IPS-11a (cell line): ENCODE measurements around the gene CTBP2.
"Not testable (repeated sequence)": the region's sequence is repeated elsewhere in the genome, so short reads cannot be mapped to it uniquely, and the experiment has no call there.

Source experiments
- H3K4me3 ChIP-seq: one replicate; pipeline ENCODE4 v1.5.1; 2013; ENCODE audit warnings: low read depth, low read length, control low read depth

The CTBP2 gene

GRCh38 chr10:125158601-125159485, 1.5 kb downstream of the CTBP2 start:
- peak overlapping the region; percentile 83 for H3K4me3 ChIP-seq

GRCh38 chr10:125158275-125158600, 2.1 kb downstream of the CTBP2 start:
- H3K4me3 ChIP-seq = peak overlapping the region; percentile 83

GRCh38 chr10:125157505-125157904, 2.9 kb downstream of the CTBP2 start:
- H3K4me3 ChIP-seq = peak overlapping the region; percentile 83

GRCh38 chr10:125156739-125157480, 3.5 kb downstream of the CTBP2 start:
- peak overlapping the region; percentile 83 for H3K4me3 ChIP-seq

GRCh38 chr10:125156196-125156595, 4.2 kb downstream of the CTBP2 start:
- H3K4me3 ChIP-seq = no peak overlapping the region

GRCh38 chr10:125155101-125155500, 5.3 kb downstream of the CTBP2 start:
- peak overlapping the region; percentile 1 for H3K4me3 ChIP-seq

DNA sequence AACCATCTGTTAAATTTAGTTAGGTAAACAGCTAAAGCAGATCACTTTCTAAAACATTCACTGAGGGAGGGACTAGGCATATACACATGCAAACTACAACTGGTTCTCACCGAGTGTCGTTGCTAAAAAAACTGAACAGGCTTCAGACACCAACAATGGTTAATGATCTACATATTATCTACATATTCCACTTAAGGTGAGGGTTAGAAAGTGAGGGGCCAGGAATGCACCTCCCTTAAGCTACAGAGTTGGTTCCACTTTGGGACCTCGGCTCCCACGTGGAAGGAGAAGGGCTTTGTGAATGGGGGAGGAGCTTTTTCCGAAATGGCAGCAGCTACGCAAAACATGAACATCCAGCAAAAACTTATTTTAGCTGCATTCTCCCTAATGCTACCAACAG, 5.8 kb downstream of the CTBP2 start:
- no peak overlapping the region for H3K4me3 ChIP-seq

- no peak overlapping the region for H3K4me3 ChIP-seq
Measured at GRCh38 chr10:125153703-125154490, 6.5 kb downstream of the CTBP2 start.

DNA sequence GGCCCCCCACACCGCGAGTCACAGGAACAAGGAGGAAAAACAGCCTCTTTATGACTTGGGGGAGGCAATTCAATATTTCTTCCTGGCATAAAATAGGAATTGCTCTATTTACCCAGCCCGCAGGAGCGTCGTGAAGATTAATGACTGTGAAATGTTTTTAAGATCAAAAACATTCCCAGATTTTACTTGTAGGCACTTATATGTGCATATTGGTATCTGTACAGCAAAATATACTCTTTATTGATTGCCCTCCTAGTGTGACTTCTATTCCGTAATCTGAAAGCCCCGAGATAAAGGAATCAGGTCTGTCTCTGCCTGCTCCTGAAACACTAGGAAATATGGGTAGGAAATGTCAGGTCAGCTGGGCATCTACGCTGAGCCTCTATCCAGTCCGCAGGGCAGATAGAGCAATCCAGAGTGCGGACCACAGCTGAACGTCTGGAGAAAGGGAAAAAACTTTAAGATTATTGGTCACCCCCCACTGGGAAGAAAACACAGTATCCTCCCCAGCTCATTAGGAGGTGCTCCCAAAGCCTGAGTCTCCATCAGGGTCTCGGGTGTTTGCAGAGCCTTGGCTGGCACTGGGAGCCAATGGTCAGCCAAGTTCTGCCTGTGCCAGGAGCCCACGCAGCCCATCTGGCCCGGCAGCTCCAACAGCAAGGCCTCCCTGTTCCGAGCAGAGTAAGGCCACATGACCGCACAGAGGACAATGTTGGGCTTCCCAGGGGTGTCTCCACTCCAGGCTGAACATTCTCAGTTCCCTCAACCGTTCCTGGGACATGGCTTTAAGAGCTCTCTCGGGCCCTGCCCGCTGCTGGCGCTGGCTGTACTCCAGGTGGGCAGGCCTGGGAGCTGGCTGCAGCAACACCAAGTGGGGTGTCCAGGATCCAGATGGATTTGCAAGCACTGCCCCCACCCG, 7.7 kb downstream of the CTBP2 start:
- H3K4me3 ChIP-seq = peak overlapping the region; percentile 1

GRCh38 chr10:125151553-125152449, 8.6 kb downstream of the CTBP2 start:
- peak overlapping the region; percentile 14 for H3K4me3 ChIP-seq

- H3K4me3 ChIP-seq = peak overlapping the region; percentile 14
Measured at GRCh38 chr10:125151170-125151552, 9.2 kb downstream of the CTBP2 start.

- H3K4me3 ChIP-seq = not testable (repeated sequence)
Measured at GRCh38 chr10:125150376-125151083, 9.8 kb downstream of the CTBP2 start.

- no peak overlapping the region for H3K4me3 ChIP-seq
Measured at GRCh38 chr10:125149680-125150047, 10.7 kb downstream of the CTBP2 start.

GRCh38 chr10:125149036-125149679, 11.2 kb downstream of the CTBP2 start:
- H3K4me3 ChIP-seq = no peak overlapping the region

DNA sequence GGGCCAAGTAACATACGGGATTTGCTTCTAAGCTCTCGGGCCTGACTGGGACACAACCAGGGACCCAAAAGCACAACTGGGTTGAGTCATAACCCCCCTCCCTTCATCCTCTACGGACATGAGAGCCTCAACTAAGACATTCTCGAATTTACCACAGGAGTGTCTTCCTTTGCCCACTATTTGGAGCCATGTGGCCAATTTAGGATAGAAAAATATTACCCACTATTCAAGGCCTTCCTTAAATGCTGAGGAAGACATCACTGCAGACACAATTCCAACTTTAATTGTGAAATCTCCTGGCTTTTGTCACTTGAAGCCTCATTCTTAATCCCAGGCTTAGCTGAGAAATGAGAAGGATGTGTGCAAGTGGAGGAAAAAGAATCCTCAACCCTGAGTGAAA, 11.8 kb downstream of the CTBP2 start:
- H3K4me3 ChIP-seq = no peak overlapping the region

DNA sequence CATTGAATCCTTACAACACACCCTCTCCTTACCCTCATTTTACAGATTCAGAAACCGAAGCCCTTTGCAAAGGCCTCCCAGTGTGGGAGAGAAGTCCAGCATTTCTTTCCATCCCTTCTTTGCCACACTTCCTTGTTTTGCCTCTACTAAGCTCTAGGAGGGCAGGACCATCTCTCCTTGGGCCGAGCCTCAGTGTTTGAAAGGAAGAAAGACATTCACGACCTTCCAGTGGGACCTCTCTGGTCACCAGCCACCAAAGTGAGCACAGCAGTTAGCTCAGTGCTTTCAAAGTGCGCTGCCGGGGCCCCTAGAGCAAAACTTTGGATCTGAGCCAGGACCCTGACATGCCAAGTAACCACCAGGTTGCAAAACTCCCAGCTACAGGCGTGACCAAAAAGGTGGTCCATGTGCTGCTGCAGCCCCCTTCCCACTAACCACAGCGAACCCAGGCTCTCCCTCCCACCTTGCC, 12.4 kb downstream of the CTBP2 start:
- H3K4me3 ChIP-seq = no peak overlapping the region

GRCh38 chr10:125146791-125147579, 13.4 kb downstream of the CTBP2 start:
- H3K4me3 ChIP-seq = no peak overlapping the region
